Peyer's patch (tissue), 4 donors: ENCODE results near the gene GRM2. TPM values are rescaled to one million over a fixed set of nuclear protein-coding genes. Genes with fewer than 3 reads are reported as not detected.
"Not testable (repeated sequence)": the region's sequence is repeated elsewhere in the genome, so short reads cannot be mapped to it uniquely, and the experiment has no call there.

Source experiments
- DNase-seq, 3 donors: peaks; one replicate each; pipeline ENCODE4 v3.0.0-alpha.2; 2017 to 2019
- H3K27ac ChIP-seq, 4 donors: fragments of 200-600 bp; sonication (generic); one replicate each; pipeline ENCODE4 v1.5.1; 2016 to 2019
- H3K27me3 ChIP-seq, 2 donors: fragments of 200-600 bp; sonication (generic); one replicate each; pipeline ENCODE4 v1.5.1; 2019
- H3K36me3 ChIP-seq, 3 donors: fragments of 200-600 bp; sonication (generic); one replicate each; pipeline ENCODE4 v1.5.1; 2016 to 2019
- H3K4me1 ChIP-seq, 4 donors: fragments of 200-600 bp; sonication (generic); one replicate each; pipeline ENCODE4 v1.5.1; 2016 to 2019
- H3K4me3 ChIP-seq, 4 donors: fragments of 200-600 bp; sonication (generic); 1 replicate in 3 of 4; 2 replicates in 1 of 4; pipeline ENCODE4 v1.5.1; 2016 to 2019; ENCODE audit warnings: mild to moderate bottlenecking in 1 of 4
- H3K9me3 ChIP-seq, 4 donors: fragments of 200-600 bp; sonication (generic); one replicate each; pipeline ENCODE4 v1.5.1; 2016 to 2019; ENCODE audit warnings: mild to moderate bottlenecking in 1 of 4
- POLR2A ChIP-seq, 2 donors: fragments of 450-650 bp; IDR thresholded peaks; one replicate each; pipeline ENCODE4 v1.5.1; 2017; ENCODE audit warnings: antibody characterized with exemption in 2 of 2, mild to moderate bottlenecking in 2 of 2, moderate library complexity in 2 of 2
- total RNA-seq, 4 donors: library from RNA; depleted of rRNA; stranded (reverse); fragments of >200 nt; gene quantifications; one replicate each; pipeline ENCODE4 v1.1.0, GENCODE V29; 2016
- TF ChIP-seq, protein P1 (sequence below), 6 experiments: fragments of 450-650 bp in 4 of 6; fragments of 200-600 bp in 2 of 6; sonication (generic) in 1 of 6; IDR thresholded peaks; one replicate each; pipeline ENCODE4 v1.5.1; 2017 to 2019; ENCODE audit warnings: antibody characterized with exemption in 6 of 6, mild to moderate bottlenecking in 3 of 6, moderate library complexity in 1 of 6

Gene GRM2
- total RNA-seq, 4 donors from 2014 or later, result 0.54 to 2.5 (median 0.57) TPM; not detected in 1

DNA sequence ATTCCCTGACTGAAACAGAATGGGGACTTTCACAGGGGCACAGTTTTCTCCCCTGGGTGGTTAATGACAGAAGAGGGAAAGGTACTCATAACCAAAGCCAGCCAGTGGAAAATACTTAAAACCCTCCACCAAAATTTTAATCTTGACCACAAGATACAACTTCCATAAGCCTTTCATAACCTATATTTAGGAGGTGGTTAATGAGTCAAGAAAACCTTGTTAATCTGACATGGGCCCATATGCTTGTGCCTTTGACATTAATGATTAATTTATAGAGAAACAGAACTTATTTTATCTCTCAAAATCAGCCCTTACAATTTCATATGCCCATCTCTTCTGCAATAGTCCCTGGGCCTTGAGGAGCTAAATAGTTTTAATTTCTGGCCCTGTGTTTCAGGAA is 41.0 kb downstream of the GRM2 start:
- Histone ChIP-seq H3K27ac (no peak overlapping the region), H3K36me3 (no peaks in the 10 kb centered on the region), H3K27me3 (no peaks in the 10 kb centered on the region), H3K4me3 (no peak overlapping the region), H3K4me1 (no peaks in the 10 kb centered on the region), H3K9me3 (no peaks in the 10 kb centered on the region)
- TF ChIP-seq, protein P1, sequence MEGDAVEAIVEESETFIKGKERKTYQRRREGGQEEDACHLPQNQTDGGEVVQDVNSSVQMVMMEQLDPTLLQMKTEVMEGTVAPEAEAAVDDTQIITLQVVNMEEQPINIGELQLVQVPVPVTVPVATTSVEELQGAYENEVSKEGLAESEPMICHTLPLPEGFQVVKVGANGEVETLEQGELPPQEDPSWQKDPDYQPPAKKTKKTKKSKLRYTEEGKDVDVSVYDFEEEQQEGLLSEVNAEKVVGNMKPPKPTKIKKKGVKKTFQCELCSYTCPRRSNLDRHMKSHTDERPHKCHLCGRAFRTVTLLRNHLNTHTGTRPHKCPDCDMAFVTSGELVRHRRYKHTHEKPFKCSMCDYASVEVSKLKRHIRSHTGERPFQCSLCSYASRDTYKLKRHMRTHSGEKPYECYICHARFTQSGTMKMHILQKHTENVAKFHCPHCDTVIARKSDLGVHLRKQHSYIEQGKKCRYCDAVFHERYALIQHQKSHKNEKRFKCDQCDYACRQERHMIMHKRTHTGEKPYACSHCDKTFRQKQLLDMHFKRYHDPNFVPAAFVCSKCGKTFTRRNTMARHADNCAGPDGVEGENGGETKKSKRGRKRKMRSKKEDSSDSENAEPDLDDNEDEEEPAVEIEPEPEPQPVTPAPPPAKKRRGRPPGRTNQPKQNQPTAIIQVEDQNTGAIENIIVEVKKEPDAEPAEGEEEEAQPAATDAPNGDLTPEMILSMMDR (IDR thresholded peaks at IDR 0.05), result no peak
- TF ChIP-seq POLR2A (IDR thresholded peaks at IDR 0.05), result no peak
- no peak for DNase-seq

DNA sequence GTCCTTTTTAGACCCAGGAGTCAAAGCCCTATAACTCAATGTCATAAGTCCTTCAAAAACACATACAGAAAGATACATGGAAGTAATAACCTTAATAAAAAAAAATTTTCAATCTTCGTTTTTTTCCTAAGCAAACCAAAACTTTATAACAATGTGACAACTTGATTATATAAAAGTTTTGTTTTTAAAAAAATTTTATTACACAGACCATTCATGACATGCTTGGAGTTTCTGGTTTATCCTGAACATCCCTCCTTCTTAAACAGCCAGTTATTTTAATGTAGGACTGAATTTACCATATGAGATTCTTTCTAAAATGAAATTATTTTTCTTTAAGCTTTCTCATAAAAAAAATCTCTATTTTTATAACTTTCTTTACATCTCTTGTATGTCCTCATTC is 41.5 kb downstream of the GRM2 start:
- Histone ChIP-seq H3K9me3 (no peaks in the 10 kb centered on the region), H3K27ac (no peak overlapping the region), H3K36me3 (no peaks in the 10 kb centered on the region), H3K4me1 (no peaks in the 10 kb centered on the region), H3K27me3 (no peaks in the 10 kb centered on the region), H3K4me3 (no peak overlapping the region)
- DNase-seq, result no peak
- TF ChIP-seq, protein P1 (IDR thresholded peaks at IDR 0.05), result no peak
- no peak for TF ChIP-seq POLR2A (IDR thresholded peaks at IDR 0.05)

DNA sequence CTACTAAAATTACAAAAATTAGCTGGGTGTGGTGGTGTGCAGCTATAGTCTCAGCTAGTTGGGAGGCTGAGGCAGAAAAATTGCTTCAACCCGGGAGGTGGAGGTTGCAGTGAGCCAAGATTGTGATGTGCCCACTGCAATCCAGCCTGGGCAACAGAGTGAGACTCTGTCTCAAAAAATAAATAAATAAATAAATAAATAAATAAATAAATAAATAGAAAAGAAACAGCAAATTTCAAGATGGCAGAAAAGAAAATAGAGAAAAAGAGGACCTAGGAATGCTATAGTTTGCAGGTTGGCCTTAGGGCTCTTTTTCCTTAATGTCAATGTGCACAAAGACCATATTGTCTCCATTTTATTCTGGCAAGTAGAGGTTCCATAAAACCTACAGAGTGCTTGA is 44.0 kb downstream of the GRM2 start:
- DNase-seq, result no peak
- TF ChIP-seq, protein P1 (IDR thresholded peaks at IDR 0.05), result no peak
- TF ChIP-seq POLR2A (IDR thresholded peaks at IDR 0.05), result no peak
- Histone ChIP-seq H3K36me3 (no peaks in the 10 kb centered on the region), H3K9me3 (no peaks in the 10 kb centered on the region), H3K27me3 (no peaks in the 10 kb centered on the region), H3K27ac (no peak overlapping the region), H3K4me3 (no peak overlapping the region), H3K4me1 (no peaks in the 10 kb centered on the region)

DNA sequence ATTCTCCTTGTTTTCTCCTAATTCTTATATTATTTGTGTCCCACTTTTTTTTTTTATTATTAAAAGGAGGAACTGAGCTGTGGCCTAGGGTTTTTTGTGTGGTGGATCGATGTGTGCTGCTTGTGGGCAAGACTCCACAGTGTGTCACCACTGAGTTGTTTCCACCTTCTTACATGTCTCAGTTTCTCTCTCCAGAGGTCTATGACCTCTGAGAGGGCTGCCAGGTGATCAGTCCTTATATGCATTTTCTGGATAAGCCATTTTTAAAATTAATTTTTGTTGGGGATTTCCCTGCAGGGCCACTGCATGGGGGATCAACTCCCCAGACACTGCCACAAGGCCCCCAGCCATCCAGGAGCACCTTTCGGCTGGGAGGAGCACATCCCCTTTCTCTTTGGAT is 44.4 kb downstream of the GRM2 start:
- no peaks in the 10 kb centered on the region for H3K9me3 ChIP-seq
- no peaks in the 10 kb centered on the region for H3K27me3 ChIP-seq
- no peak overlapping the region for H3K4me3 ChIP-seq
- H3K36me3 ChIP-seq, result no peaks in the 10 kb centered on the region
- TF ChIP-seq, protein P1 (IDR thresholded peaks at IDR 0.05), result no peak
- TF ChIP-seq POLR2A (IDR thresholded peaks at IDR 0.05), result no peak
- no peaks in the 10 kb centered on the region for H3K4me1 ChIP-seq
- no peak overlapping the region for H3K27ac ChIP-seq
- DNase-seq, result no peak

DNA sequence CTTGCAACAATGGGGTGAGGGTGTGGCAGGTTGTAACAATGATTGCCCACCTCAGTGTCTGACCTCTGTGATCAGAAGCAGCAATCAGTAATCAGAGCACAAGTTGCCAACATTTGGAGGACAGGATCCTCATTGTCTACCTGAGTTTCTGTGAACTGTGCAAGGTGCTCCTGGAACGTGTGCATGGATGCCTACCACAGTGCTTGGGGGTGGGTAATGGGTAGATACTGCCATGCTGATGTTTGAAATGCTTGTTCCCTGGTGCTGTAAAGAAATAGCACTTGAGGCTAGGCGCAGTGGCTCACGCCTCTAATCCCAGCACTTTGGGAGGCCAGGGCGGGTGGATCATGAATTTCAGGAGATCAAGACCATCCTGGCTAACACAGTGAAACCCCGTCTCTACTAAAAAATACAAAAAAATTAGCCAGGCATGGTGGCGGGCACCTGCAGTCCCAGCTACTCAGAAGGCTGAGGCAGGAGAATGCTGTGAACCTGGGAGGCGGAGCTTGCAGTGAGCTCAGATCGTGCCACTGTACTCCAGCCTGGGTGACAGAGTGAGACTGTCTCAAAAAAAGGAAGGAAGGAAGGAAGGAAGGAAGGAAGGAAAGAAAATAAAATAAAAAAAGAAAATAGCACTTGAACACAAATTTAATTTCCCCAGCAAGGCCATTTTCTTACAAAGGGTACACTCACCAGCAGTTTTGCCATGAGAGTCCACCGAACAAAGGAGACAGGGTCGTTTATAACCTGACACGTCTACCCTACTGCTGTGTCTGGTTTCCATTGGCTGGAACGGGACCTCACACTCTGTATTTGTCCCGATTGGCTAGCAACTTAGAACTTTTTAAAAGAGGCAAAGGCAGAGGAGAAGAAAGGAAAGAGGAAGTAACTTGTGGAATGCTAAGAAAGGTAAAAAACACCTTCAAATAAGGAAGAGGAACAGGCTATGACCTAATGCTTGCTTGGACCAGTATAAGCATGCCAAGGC is 47.2 kb downstream of the GRM2 start:
- H3K4me3 ChIP-seq, H3K27ac ChIP-seq, DNase-seq, H3K4me1 ChIP-seq, H3K36me3 ChIP-seq, H3K9me3 ChIP-seq, H3K27me3 ChIP-seq: not testable (repeated sequence)

DNA sequence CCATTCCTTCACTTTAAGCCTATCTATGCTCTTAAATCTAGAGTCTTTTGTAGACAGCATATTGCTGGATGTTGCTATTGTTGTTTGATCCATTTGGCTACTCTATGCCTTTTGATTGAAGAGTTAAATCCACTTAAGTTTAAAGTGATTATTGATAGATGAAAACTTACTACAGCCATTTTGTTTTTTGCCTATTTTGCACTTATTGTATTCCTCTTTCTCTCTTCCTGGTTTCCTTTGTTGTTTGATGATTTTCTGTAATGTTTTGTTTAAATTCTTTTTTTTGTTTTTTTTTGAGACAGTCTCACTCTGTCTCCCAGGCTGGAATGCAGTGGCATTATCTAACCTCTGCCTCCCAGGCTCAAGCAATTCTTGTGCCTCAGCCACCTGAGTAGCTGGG is 52.3 kb downstream of the GRM2 start:
- no peaks in the 10 kb centered on the region for H3K4me1 ChIP-seq
- TF ChIP-seq POLR2A (IDR thresholded peaks at IDR 0.05), result no peak
- TF ChIP-seq, protein P1 (IDR thresholded peaks at IDR 0.05), result no peak
- no peak overlapping the region for H3K4me3 ChIP-seq
- no peaks in the 10 kb centered on the region for H3K36me3 ChIP-seq
- no peak overlapping the region for H3K27ac ChIP-seq
- no peaks in the 10 kb centered on the region for H3K27me3 ChIP-seq
- peaks cover 0 to 15% (median 3%) of the 10 kb centered on the region in 4 donors for H3K9me3 ChIP-seq
- no peak for DNase-seq
